ENCODE measurements around the gene FGA.
"Not testable (repeated sequence)": the region's sequence is repeated elsewhere in the genome, so short reads cannot be mapped to it uniquely, and the experiment has no call there.

The FGA gene

DNA sequence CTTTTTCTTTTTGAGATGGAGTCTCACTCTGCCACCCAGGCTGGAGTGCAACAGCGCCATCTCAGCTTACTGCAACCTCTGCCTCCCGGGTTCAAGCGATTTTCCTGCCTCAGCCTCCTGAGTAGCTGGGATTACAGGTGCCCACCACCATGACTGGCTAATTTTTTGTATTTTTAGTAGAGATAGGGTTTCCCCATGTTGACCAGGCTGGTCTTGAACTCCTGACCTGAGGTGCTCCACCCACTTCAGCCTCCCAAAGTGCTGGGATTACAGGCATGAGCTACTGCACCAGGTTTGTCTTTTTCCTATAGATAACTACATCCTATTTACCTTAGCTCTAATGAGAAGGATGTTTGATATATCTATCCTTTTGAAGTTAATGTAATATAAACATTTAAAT lies 3.8 kb upstream of the FGA start:
- not testable (repeated sequence) for H3K9ac ChIP-seq (ENCODE audit: low read depth in 1 of 2, low read length in 2 of 2); H3K4me1 ChIP-seq (ENCODE audit: control insufficient read depth in 1 of 2, insufficient read depth in 2 of 2, low read length in 2 of 2); H3K9me3 ChIP-seq (ENCODE audit: control insufficient read depth in 1 of 2, low read length in 2 of 2); H3K27me3 ChIP-seq (ENCODE audit: control insufficient read depth in 1 of 2, insufficient read depth in 2 of 2, low read length in 2 of 2); H3K36me3 ChIP-seq (ENCODE audit: control insufficient read depth in 1 of 2, insufficient read depth in 2 of 2, low read length in 2 of 2); H3K4me3 ChIP-seq (ENCODE audit: low read depth in 1 of 2, low read length in 2 of 2); H3K27ac ChIP-seq (ENCODE audit: low read depth, low read length)

DNA sequence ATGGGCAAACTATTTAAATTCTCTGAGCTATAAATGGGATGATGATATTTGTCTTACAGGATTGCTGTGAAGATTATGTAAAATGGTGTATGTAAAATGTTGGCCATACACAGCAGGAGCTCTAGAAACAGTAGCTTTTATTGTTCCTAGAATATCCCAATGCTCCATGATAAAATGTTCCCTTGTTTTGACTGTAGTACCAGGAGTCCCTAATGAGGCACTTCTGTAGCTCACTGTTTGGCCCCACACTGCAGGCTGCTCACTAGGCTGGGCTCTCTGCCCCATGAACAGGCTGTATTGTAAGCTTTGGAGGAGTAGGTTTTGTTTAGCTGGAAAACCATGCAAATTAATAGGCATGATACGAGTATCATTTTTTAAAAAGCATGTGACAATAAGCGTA lies 3.3 kb upstream of the FGA start:
- H3K9me3 ChIP-seq (ENCODE audit: control insufficient read depth in 1 of 2, low read length in 2 of 2): no peaks in the 10 kb centered on the region
- H3K9ac ChIP-seq (ENCODE audit: low read depth in 1 of 2, low read length in 2 of 2): no peak overlapping the region
- no peak overlapping the region for H3K27ac ChIP-seq (ENCODE audit: low read depth, low read length)
- H3K27me3 ChIP-seq (ENCODE audit: control insufficient read depth in 1 of 2, insufficient read depth in 2 of 2, low read length in 2 of 2): no peaks in the 10 kb centered on the region
- no peaks in the 10 kb centered on the region for H3K36me3 ChIP-seq (ENCODE audit: control insufficient read depth in 1 of 2, insufficient read depth in 2 of 2, low read length in 2 of 2)
- peaks cover 0 to 6% of the 10 kb centered on the region in 2 donors for H3K4me1 ChIP-seq (ENCODE audit: control insufficient read depth in 1 of 2, insufficient read depth in 2 of 2, low read length in 2 of 2)
- H3K4me3 ChIP-seq (ENCODE audit: low read depth in 1 of 2, low read length in 2 of 2): no peak overlapping the region

DNA sequence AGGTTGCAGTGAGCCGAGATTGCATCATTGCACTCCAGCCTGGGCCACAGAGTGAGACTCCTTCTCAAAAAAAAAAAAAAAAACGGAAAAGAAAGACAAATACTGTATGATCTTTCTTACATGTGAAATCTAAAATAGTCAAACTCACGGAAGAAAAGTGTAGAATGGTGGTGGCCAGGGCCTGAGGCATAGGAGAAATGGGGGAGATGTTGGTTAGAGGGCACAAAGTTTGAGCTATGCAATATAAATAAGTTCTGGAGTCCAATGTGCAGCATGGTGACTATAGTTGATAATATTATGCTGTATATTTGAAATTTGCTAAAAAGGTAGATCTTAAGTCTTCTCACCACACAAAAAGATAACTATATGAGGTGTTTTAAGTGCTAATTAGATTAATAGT lies 1.3 kb upstream of the FGA start:
- Histone ChIP-seq H3K4me1 (ENCODE audit: control insufficient read depth in 1 of 2, insufficient read depth in 2 of 2, low read length in 2 of 2) (peaks cover 0 to 6% of the 10 kb centered on the region in 2 donors), H3K9me3 (ENCODE audit: control insufficient read depth in 1 of 2, low read length in 2 of 2) (no peaks in the 10 kb centered on the region), H3K4me3 (ENCODE audit: low read depth in 1 of 2, low read length in 2 of 2) (no peak overlapping the region), H3K27ac (ENCODE audit: low read depth, low read length) (no peak overlapping the region), H3K9ac (ENCODE audit: low read depth in 1 of 2, low read length in 2 of 2) (no peak overlapping the region), H3K27me3 (ENCODE audit: control insufficient read depth in 1 of 2, insufficient read depth in 2 of 2, low read length in 2 of 2) (no peaks in the 10 kb centered on the region), H3K36me3 (ENCODE audit: control insufficient read depth in 1 of 2, insufficient read depth in 2 of 2, low read length in 2 of 2) (no peaks in the 10 kb centered on the region)

DNA sequence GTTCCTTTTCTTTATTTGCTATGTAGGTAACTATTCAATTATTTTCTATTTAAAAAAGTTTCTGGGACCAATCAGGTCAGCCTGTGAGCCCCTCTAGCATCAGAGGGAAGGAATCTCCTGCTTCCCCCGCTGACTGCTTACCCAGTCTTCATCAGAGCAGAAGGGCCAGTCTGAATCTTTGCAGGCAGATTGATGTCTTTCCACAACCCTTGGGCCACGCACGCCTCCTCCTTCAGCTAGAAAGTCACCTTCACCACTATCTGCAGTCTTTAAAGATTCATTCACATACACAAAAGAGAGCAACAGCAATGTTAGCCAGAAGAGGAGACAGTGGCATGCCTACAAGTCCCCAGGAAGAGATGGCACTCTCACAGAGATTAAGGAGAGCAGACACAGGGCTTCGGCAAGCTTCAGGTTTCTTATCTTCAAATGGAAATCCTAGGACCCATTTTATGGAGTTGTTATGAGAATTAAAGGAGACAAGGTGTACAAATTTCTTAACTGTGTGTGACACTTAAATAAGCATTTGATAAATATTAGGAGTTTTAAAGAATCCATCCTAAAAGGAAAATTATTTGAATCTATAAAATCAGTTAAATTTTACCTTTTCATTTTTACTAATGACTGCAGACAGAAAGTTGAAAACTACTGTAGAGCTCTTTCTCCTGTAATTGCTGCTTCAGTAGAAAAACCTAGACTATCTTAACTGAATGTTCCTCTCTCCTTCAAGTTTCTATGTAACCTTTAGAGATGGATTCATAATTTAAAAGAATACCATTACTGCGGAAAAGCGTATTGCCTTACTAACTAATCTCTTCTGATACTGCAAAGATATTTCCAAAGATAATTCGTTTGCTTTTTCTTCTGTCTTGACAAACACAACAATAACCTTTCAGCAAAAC lies 995 bp downstream of the FGA start:
- no peaks in the 10 kb centered on the region for H3K27me3 ChIP-seq (ENCODE audit: control insufficient read depth in 1 of 2, insufficient read depth in 2 of 2, low read length in 2 of 2)
- no peaks in the 10 kb centered on the region for H3K36me3 ChIP-seq (ENCODE audit: control insufficient read depth in 1 of 2, insufficient read depth in 2 of 2, low read length in 2 of 2)
- H3K4me1 ChIP-seq (ENCODE audit: control insufficient read depth in 1 of 2, insufficient read depth in 2 of 2, low read length in 2 of 2): peaks cover 0 to 6% of the 10 kb centered on the region in 2 donors
- H3K9me3 ChIP-seq (ENCODE audit: control insufficient read depth in 1 of 2, low read length in 2 of 2): no peaks in the 10 kb centered on the region
- H3K4me3 ChIP-seq (ENCODE audit: low read depth in 1 of 2, low read length in 2 of 2): no peak overlapping the region
- no peak overlapping the region for H3K27ac ChIP-seq (ENCODE audit: low read depth, low read length)
- no peak overlapping the region for H3K9ac ChIP-seq (ENCODE audit: low read depth in 1 of 2, low read length in 2 of 2)

DNA sequence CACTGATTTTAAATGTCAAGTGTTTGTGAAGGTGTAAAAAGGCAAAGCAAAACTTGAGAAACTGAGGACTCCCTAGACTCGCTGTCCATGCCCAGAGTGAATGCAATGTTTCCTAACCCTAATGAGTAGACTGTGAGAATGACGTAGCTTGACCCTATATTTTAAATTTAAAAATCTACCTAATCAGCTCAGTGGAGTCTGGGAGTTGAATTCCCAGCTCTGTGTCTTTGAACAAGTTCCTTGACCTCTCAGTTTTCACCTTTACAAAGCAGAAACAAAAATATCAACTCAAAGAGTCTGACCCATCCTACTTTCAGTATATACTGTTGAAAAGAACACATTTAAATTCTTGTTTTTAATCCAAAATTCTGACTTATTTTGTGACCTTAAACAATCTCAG lies 2.3 kb downstream of the FGA start:
- Histone ChIP-seq H3K27me3 (ENCODE audit: control insufficient read depth in 1 of 2, insufficient read depth in 2 of 2, low read length in 2 of 2) (no peaks in the 10 kb centered on the region), H3K9ac (ENCODE audit: low read depth in 1 of 2, low read length in 2 of 2) (no peak overlapping the region), H3K9me3 (ENCODE audit: control insufficient read depth in 1 of 2, low read length in 2 of 2) (no peaks in the 10 kb centered on the region), H3K4me1 (ENCODE audit: control insufficient read depth in 1 of 2, insufficient read depth in 2 of 2, low read length in 2 of 2) (peaks cover 0 to 6% of the 10 kb centered on the region in 2 donors), H3K27ac (ENCODE audit: low read depth, low read length) (no peak overlapping the region), H3K4me3 (ENCODE audit: low read depth in 1 of 2, low read length in 2 of 2) (no peak overlapping the region), H3K36me3 (ENCODE audit: control insufficient read depth in 1 of 2, insufficient read depth in 2 of 2, low read length in 2 of 2) (no peaks in the 10 kb centered on the region)

DNA sequence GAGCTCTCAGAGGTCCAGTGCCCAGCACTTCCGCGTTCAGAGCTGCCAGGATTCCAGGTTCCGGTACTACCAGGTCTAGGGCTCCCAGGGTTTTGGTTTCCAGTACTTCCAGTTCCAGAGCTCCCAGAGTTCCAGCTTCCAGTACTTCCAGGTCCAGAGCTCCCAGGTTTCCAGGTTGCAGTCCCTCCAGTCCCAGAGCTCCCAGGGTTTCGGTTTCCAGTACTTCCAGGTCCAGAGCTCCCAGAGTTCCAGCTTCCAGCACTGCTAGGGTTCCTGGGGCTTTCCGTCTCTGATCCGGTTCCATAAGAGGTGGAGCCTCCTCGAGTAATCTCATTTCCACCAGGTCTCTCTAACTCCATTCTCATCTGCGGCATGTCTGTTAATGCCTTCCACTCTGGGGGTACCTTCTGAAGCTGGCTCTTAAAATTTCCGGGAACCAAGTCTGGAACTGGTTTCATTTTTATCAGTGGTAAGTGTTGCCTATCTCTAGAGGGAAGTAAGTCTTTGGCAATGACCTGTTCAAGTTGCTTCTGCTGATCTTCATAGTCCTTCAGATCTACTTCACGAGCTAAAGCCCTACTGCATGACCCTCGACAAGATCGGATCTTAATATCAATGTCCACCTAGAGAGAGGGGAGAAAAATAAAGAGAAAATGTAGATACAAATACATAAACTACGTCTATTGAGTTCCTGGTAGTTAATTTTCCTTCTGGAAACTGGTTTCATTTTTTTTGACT lies 4.1 kb downstream of the FGA start:
- Histone ChIP-seq H3K4me1 (ENCODE audit: control insufficient read depth in 1 of 2, insufficient read depth in 2 of 2, low read length in 2 of 2) (peaks cover 0 to 6% of the 10 kb centered on the region in 2 donors), H3K9me3 (ENCODE audit: control insufficient read depth in 1 of 2, low read length in 2 of 2) (no peaks in the 10 kb centered on the region), H3K36me3 (ENCODE audit: control insufficient read depth in 1 of 2, insufficient read depth in 2 of 2, low read length in 2 of 2) (no peaks in the 10 kb centered on the region), H3K4me3 (ENCODE audit: low read depth in 1 of 2, low read length in 2 of 2) (no peak overlapping the region), H3K27me3 (ENCODE audit: control insufficient read depth in 1 of 2, insufficient read depth in 2 of 2, low read length in 2 of 2) (no peaks in the 10 kb centered on the region), H3K27ac (ENCODE audit: low read depth, low read length) (no peak overlapping the region), H3K9ac (ENCODE audit: low read depth in 1 of 2, low read length in 2 of 2) (no peak overlapping the region)

DNA sequence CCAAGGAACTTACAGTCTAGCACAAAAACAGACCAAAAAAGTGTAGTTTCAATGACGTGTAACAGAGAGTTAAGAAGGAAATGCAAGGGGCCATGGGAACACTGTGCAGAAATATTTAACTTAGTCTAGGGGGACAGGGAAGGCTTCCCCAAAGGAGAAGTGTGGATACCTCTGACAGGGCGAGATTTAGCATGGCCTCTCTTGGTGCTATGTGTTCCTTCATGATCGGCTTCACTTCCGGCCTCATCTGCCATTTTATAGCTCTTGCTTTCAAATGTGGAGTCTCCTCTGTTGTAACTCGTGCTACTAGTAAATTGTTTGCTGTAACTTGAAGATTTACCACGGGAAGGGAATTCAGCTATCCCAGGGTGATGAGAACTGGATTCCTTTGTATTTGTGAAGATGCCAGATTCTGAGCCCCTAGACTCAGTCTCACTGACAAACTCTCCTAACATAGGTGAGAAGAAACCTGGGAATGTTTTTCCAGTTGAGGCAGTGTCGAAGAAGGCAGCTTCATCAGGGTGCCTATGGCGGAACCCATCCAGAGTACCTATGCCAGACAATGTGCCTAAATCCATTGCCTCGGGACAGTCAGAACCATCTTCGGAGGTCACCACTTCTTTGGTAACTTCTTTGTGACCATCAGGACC lies 5.0 kb downstream of the FGA start:
- no peaks in the 10 kb centered on the region for H3K9me3 ChIP-seq (ENCODE audit: control insufficient read depth in 1 of 2, low read length in 2 of 2)
- H3K36me3 ChIP-seq (ENCODE audit: control insufficient read depth in 1 of 2, insufficient read depth in 2 of 2, low read length in 2 of 2): no peaks in the 10 kb centered on the region
- no peaks in the 10 kb centered on the region for H3K27me3 ChIP-seq (ENCODE audit: control insufficient read depth in 1 of 2, insufficient read depth in 2 of 2, low read length in 2 of 2)
- H3K9ac ChIP-seq (ENCODE audit: low read depth in 1 of 2, low read length in 2 of 2): no peak overlapping the region
- no peak overlapping the region for H3K4me3 ChIP-seq (ENCODE audit: low read depth in 1 of 2, low read length in 2 of 2)
- no peak overlapping the region for H3K27ac ChIP-seq (ENCODE audit: low read depth, low read length)
- peaks cover 0 to 2% of the 10 kb centered on the region in 2 donors for H3K4me1 ChIP-seq (ENCODE audit: control insufficient read depth in 1 of 2, insufficient read depth in 2 of 2, low read length in 2 of 2)

DNA sequence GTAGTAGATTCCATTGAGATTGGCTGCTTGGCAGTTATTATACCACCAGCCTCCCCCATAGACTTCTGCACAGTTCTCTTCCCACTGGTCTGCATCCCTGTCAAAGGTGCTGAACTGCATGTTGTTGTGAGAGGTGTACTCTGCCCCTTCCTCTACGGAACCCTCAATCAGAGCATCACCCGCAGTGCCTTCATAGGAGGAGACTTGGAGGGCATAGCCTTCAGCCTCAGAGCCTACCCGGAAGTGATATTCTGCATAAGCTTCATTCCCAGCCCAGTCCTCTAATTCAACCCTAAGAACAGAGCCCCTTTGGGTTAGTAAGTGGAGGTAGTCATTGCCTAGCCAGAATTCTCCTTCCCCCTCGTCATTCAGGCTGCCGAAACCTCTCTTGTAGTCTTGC lies 6.3 kb downstream of the FGA start:
- Histone ChIP-seq H3K27me3 (ENCODE audit: control insufficient read depth in 1 of 2, insufficient read depth in 2 of 2, low read length in 2 of 2) (no peaks in the 10 kb centered on the region), H3K36me3 (ENCODE audit: control insufficient read depth in 1 of 2, insufficient read depth in 2 of 2, low read length in 2 of 2) (no peaks in the 10 kb centered on the region), H3K9me3 (ENCODE audit: control insufficient read depth in 1 of 2, low read length in 2 of 2) (no peaks in the 10 kb centered on the region), H3K9ac (ENCODE audit: low read depth in 1 of 2, low read length in 2 of 2) (no peak overlapping the region), H3K4me3 (ENCODE audit: low read depth in 1 of 2, low read length in 2 of 2) (no peak overlapping the region), H3K27ac (ENCODE audit: low read depth, low read length) (no peak overlapping the region), H3K4me1 (ENCODE audit: control insufficient read depth in 1 of 2, insufficient read depth in 2 of 2, low read length in 2 of 2) (no peaks in the 10 kb centered on the region)

DNA sequence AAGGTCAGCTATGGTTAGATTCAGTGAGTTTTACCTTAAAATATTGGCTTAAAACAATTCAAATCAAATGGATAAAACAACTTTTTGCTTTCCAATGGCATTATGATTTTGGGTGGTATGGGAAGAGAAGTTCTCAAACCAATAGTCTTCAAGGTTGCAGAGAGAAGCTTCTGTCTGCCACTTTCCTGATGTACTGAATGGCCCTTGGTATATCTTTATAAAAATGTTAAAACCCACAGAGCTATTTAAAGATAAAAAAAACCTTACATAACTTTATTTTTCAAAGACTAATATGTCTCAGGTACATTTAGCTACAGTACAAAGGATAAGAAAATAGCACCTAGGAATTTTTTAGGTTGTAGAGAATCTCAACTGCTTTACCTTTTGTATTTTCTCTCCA lies 6.9 kb downstream of the FGA start:
- no peaks in the 10 kb centered on the region for H3K27me3 ChIP-seq (ENCODE audit: control insufficient read depth in 1 of 2, insufficient read depth in 2 of 2, low read length in 2 of 2)
- no peaks in the 10 kb centered on the region for H3K4me1 ChIP-seq (ENCODE audit: control insufficient read depth in 1 of 2, insufficient read depth in 2 of 2, low read length in 2 of 2)
- H3K9ac ChIP-seq (ENCODE audit: low read depth in 1 of 2, low read length in 2 of 2): no peak overlapping the region
- H3K9me3 ChIP-seq (ENCODE audit: control insufficient read depth in 1 of 2, low read length in 2 of 2): no peaks in the 10 kb centered on the region
- no peaks in the 10 kb centered on the region for H3K36me3 ChIP-seq (ENCODE audit: control insufficient read depth in 1 of 2, insufficient read depth in 2 of 2, low read length in 2 of 2)
- no peak overlapping the region for H3K4me3 ChIP-seq (ENCODE audit: low read depth in 1 of 2, low read length in 2 of 2)
- no peak overlapping the region for H3K27ac ChIP-seq (ENCODE audit: low read depth, low read length)

DNA sequence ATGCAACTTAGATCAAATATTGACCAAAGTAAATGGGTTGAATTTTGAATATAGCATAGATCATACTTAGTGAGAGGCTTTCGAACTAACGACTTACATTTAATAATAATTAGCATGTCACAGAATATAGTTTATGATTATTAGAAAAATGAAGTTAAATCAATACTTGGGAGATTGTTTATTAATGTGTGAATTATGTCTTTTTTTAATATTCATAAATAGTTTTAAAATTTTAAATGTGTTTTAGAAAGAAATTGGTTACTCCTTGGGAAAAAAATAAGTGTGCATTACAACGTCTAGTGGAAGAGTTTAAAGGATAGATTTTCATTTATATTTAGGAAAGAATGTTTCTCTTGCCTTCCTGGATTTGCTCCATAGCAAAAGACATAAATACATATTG lies 7.3 kb downstream of the FGA start:
- H3K9me3 ChIP-seq (ENCODE audit: control insufficient read depth in 1 of 2, low read length in 2 of 2): no peaks in the 10 kb centered on the region
- H3K36me3 ChIP-seq (ENCODE audit: control insufficient read depth in 1 of 2, insufficient read depth in 2 of 2, low read length in 2 of 2): no peaks in the 10 kb centered on the region
- no peak overlapping the region for H3K27ac ChIP-seq (ENCODE audit: low read depth, low read length)
- no peak overlapping the region for H3K4me3 ChIP-seq (ENCODE audit: low read depth in 1 of 2, low read length in 2 of 2)
- H3K27me3 ChIP-seq (ENCODE audit: control insufficient read depth in 1 of 2, insufficient read depth in 2 of 2, low read length in 2 of 2): no peaks in the 10 kb centered on the region
- H3K4me1 ChIP-seq (ENCODE audit: control insufficient read depth in 1 of 2, insufficient read depth in 2 of 2, low read length in 2 of 2): no peaks in the 10 kb centered on the region
- H3K9ac ChIP-seq (ENCODE audit: low read depth in 1 of 2, low read length in 2 of 2): no peak overlapping the region
